ENCODE measurements around the gene CMIP.

- no peak for TF ChIP-seq CTCF (IDR thresholded peaks at IDR 0.05)
- TF ChIP-seq POLR2A (IDR thresholded peaks at IDR 0.05), result no peak
Observed at GRCh38 chr16:81720973-81721906, 276.6 kb downstream of the CMIP start.
